GM11168 (cell line): ENCODE measurements around the gene CLSTN2.

Experiments
- in situ Hi-C: fragments of 300-500 bp; cut with MboI; formaldehyde crosslinking; loops from one replicate; pipeline ENCODE4 v1.12.0; 2022; ENCODE audit warnings: low sequenced_read_pairs; ENCODE audit not compliant: unreplicated experiment

The CLSTN2 gene

GRCh38 chr3:140501061-140501769, 566.2 kb downstream of the CLSTN2 start:
- in situ Hi-C loops: no loop called here

GRCh38 chr3:140501770-140502364, 566.9 kb downstream of the CLSTN2 start:
- in situ Hi-C loops: no loop called here

GRCh38 chr3:140505213-140505612, 570.2 kb downstream of the CLSTN2 start:
- in situ Hi-C loops: no loop called here

GRCh38 chr3:140505876-140506275, 570.9 kb downstream of the CLSTN2 start:
- in situ Hi-C loops: no loop called here

- in situ Hi-C loops: no loop called here
Measured at GRCh38 chr3:140508550-140508949, 573.6 kb downstream of the CLSTN2 start.

GRCh38 chr3:140509534-140509933, 574.5 kb downstream of the CLSTN2 start:
- in situ Hi-C loops: no loop called here

- in situ Hi-C loops: no loop called here
Measured at GRCh38 chr3:140510303-140510861, 575.4 kb downstream of the CLSTN2 start.

GRCh38 chr3:140521751-140522445, 586.9 kb downstream of the CLSTN2 start:
- in situ Hi-C loops: no loop called here

- in situ Hi-C loops: no loop called here
Measured at GRCh38 chr3:140522653-140523380, 587.8 kb downstream of the CLSTN2 start.

GRCh38 chr3:140523600-140523999, 588.6 kb downstream of the CLSTN2 start:
- in situ Hi-C loops: no loop called here

- in situ Hi-C loops: no loop called here
Measured at GRCh38 chr3:140527156-140527555, 592.2 kb downstream of the CLSTN2 start.

- in situ Hi-C loops: no loop called here
Measured at GRCh38 chr3:140529096-140529495, 594.1 kb downstream of the CLSTN2 start.

GRCh38 chr3:140529558-140529957, 594.6 kb downstream of the CLSTN2 start:
- in situ Hi-C loops: no loop called here

- in situ Hi-C loops: no loop called here
Measured at GRCh38 chr3:140530131-140530530, 595.1 kb downstream of the CLSTN2 start.

- in situ Hi-C loops: no loop called here
Measured at GRCh38 chr3:140530603-140531002, 595.6 kb downstream of the CLSTN2 start.

GRCh38 chr3:140532793-140533330, 597.9 kb downstream of the CLSTN2 start:
- in situ Hi-C loops: no loop called here

GRCh38 chr3:140536926-140537726, 602.1 kb downstream of the CLSTN2 start:
- in situ Hi-C loops: no loop called here

GRCh38 chr3:140537727-140538082, 602.7 kb downstream of the CLSTN2 start:
- in situ Hi-C loops: no loop called here

- in situ Hi-C loops: no loop called here
Measured at GRCh38 chr3:140540262-140540661, 605.3 kb downstream of the CLSTN2 start.
